ENCODE measurements around the gene CCNF.

CCNF gene

DNA sequence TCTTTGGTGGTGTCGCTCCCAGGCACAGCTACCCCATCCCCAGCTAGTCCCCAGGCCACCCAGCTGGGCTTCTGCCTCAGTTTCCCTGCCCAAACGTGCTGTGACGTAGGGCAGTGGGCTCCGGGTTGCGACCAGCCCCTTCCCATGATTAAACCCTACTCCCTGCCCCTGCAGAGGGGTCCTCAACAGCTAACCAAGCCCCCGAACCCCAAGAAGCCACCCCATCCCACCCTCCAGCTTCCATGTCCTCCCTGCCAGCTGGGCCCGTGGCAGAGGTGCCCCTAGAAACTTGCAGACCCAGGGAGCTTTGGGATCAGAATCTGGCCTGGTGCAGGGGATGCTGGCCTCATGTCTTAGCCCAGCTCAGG lies 41.0 kb downstream of the CCNF start:
- H3K9me3 Mint-ChIP-seq (ENCODE audit: low read depth), result no peaks in the 10 kb centered on the region
- peaks cover 6% of the 10 kb centered on the region for H3K27me3 Mint-ChIP-seq
- H3K4me1 Mint-ChIP-seq (ENCODE audit: low read depth), result peaks cover 8% of the 10 kb centered on the region
- H3K36me3 Mint-ChIP-seq, result no peaks in the 10 kb centered on the region
- H3K4me3 Mint-ChIP-seq, result no peak overlapping the region
- no peak overlapping the region for H3K27ac Mint-ChIP-seq

- no peak overlapping the region for H3K4me3 Mint-ChIP-seq
- H3K36me3 Mint-ChIP-seq, result no peaks in the 10 kb centered on the region
- no peaks in the 10 kb centered on the region for H3K9me3 Mint-ChIP-seq (ENCODE audit: low read depth)
- peaks cover 6% of the 10 kb centered on the region for H3K27me3 Mint-ChIP-seq
- no peak overlapping the region for H3K27ac Mint-ChIP-seq
- H3K4me1 Mint-ChIP-seq (ENCODE audit: low read depth), result peaks cover 8% of the 10 kb centered on the region
These were observed 41.4 kb downstream of the CCNF start for GRCh38 chr16:2470603-2471015.

DNA sequence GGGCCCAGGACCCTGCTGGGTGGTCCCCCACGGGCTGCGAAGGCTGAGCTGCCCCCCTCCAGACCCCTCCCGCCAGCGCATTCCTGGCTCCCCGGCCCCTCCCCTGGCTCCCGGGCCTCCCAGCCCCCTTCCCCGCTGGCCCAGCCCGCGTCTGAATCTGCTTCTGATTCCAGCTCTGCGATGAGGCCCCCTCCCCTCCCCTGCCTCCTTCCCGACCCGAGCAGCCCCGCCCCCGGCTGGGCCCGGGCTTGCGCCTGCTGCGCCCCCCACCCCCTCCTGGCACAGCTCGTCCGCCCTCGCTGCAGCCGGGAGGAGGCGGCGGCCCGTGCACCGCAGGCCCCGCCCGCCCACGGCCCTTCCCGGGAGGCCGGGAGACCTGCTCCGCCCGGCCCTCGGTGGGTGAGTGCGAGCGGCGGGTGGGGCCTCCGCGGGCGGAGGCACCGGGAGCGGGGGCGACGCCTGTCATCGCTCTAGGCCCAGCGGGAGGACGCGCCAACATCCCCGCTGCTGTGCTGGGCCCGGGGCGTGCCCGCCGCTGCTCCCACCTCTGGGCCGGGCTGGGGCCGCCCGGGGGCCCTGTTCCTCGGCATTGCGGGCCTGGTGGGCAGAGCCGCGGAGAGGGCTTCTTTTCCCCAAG lies 41.9 kb downstream of the CCNF start, which contains the start of gene NTN3:
NTN3 (plus strand) TSS at position 282 of the 637 bp plus-strand sequence. CDS start 405 bp downstream, outside the sequence.
- Mint-ChIP-seq H3K4me1 (ENCODE audit: low read depth) (peaks cover 10% of the 10 kb centered on the region), H3K27ac (no peak within 1 kb of the TSS), H3K4me3 (no peak within 1 kb of the TSS), H3K27me3 (peaks cover 6% of the 10 kb centered on the region), H3K36me3 (no peaks in the 10 kb centered on the region), H3K9me3 (ENCODE audit: low read depth) (no peaks in the 10 kb centered on the region)

GRCh38 chr16:2471653-2472487 lies 42.6 kb downstream of the CCNF start:
- H3K4me3 Mint-ChIP-seq, result no peak overlapping the region
- peaks cover 6% of the 10 kb centered on the region for H3K27me3 Mint-ChIP-seq
- no peaks in the 10 kb centered on the region for H3K36me3 Mint-ChIP-seq
- H3K9me3 Mint-ChIP-seq (ENCODE audit: low read depth), result no peaks in the 10 kb centered on the region
- peaks cover 17% of the 10 kb centered on the region for H3K4me1 Mint-ChIP-seq (ENCODE audit: low read depth)
- no peak overlapping the region for H3K27ac Mint-ChIP-seq

DNA sequence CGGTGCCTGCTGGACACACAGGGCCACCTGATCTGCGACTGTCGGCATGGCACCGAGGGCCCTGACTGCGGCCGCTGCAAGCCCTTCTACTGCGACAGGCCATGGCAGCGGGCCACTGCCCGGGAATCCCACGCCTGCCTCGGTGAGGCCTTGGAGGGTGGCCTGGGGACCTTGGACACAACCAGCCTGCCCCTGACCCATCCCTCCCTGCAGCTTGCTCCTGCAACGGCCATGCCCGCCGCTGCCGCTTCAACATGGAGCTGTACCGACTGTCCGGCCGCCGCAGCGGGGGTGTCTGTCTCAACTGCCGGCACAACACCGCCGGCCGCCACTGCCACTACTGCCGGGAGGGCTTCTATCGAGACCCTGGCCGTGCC lies 43.2 kb downstream of the CCNF start:
- Mint-ChIP-seq H3K36me3 (no peaks in the 10 kb centered on the region), H3K27me3 (peaks cover 6% of the 10 kb centered on the region), H3K9me3 (ENCODE audit: low read depth) (no peaks in the 10 kb centered on the region), H3K4me1 (ENCODE audit: low read depth) (peaks cover 17% of the 10 kb centered on the region), H3K4me3 (peak overlapping the region; percentile 79), H3K27ac (no peak overlapping the region)

DNA sequence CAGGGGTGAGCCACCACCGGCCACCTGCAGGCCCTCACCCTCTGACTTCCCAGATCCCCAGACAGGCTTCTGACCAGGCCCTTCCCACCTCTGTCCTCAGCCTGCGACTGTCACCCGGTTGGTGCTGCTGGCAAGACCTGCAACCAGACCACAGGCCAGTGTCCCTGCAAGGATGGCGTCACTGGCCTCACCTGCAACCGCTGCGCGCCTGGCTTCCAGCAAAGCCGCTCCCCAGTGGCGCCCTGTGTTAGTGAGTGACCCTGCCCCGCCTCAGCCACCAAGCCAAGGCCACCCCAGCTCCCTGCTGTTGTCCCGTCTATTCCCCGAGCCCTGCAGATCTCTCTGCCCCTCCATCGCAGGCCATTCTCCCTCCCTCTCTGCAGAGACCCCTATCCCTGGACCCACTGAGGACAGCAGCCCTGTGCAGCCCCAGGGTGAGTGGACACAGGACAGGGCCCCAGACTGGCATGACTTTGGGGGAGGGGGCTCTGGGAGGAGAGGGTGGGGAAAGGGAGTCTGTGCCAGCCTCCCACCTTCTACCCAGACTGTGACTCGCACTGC lies 43.7 kb downstream of the CCNF start:
- Mint-ChIP-seq H3K27me3 (peaks cover 6% of the 10 kb centered on the region), H3K4me1 (ENCODE audit: low read depth) (peaks cover 17% of the 10 kb centered on the region), H3K9me3 (ENCODE audit: low read depth) (no peaks in the 10 kb centered on the region), H3K36me3 (no peaks in the 10 kb centered on the region), H3K27ac (no peak overlapping the region), H3K4me3 (peak overlapping the region; percentile 79)

- peaks cover 15% of the 10 kb centered on the region for H3K4me1 Mint-ChIP-seq (ENCODE audit: low read depth)
- peaks cover 6% of the 10 kb centered on the region for H3K27me3 Mint-ChIP-seq
- H3K9me3 Mint-ChIP-seq (ENCODE audit: low read depth), result no peaks in the 10 kb centered on the region
- H3K4me3 Mint-ChIP-seq, result peak overlapping the region; percentile 79
- no peak overlapping the region for H3K27ac Mint-ChIP-seq
- H3K36me3 Mint-ChIP-seq, result no peaks in the 10 kb centered on the region
These were observed 44.2 kb downstream of the CCNF start for GRCh38 chr16:2473446-2473926.

DNA sequence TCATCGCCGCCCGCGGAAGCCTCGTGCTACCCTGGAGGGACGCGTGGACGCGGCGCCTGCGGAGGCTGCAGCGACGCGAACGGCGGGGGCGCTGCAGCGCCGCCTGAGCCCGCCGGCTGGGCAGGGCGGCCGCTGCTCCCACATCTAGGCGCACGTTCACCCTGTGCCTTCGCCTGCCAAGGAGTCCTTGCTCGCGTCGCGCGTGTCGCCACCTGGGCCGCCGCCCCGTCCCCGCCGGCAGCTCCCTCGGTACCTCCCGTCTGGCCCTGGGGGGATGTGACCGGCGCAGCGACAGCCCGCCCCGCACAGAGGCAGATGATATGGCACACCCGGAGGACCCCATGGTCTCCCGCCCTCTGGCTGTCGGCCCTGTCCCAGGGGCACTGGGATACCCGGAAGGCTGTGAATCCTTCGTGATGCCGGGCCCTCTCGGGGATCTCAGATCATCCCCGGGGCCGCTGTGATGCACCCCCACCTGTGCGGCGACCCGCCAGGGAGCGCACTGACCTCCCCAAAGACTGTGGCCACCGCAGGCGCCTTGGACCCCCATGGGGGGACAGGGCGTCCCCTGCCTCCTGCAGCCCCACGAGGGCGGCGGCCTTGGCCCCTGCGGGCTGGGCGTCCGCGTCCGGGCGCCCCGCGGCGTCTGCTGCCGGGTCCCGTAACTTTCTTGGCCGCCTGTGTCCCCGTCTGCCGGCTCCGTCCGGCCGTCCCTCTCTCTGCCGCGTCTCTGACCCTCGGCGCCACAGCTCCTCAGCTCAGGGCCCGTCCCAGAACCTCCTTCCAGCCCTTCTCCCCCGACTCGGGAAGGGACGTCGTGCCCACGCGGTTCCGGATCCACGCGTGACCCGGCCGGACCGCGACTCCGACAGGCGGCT lies 45.0 kb downstream of the CCNF start:
- no peaks in the 10 kb centered on the region for H3K36me3 Mint-ChIP-seq
- H3K9me3 Mint-ChIP-seq (ENCODE audit: low read depth), result no peaks in the 10 kb centered on the region
- H3K27me3 Mint-ChIP-seq, result peaks cover 6% of the 10 kb centered on the region
- H3K4me1 Mint-ChIP-seq (ENCODE audit: low read depth), result peaks cover 15% of the 10 kb centered on the region
- H3K27ac Mint-ChIP-seq, result peak overlapping the region; percentile 64
- peak overlapping the region; percentile 74 for H3K4me3 Mint-ChIP-seq

DNA sequence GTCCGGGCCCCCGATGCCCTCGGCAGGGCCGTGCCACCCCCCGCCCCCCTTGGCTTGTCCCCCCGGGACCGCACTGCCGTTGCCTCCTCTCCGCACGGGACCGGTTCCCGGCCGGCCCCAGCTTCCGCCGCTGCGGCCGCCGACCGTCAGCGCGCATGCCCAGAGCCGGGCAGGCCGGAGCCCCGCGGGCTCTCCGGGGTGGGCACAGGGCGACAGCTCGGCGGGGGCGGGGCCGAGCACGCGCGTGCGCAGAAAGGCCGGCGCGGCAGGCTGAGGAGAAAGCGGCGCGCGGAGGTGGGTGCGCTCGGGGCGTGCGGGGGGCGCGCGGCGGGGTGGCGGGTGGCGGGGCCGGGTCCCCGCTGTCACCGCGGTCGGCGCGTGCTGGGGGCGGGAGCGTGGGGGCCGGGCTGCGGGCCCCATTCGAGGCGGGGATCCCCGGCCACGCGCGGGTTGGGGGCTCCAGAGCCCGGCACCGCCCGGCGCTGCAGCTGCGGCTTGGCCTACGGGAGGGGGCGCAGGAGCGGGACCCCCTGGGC lies 45.7 kb downstream of the CCNF start, which contains the start of gene TBC1D24:
TBC1D24 (plus strand) TSS at position 251 of the 536 bp plus-strand sequence. CDS start 21,022 bp downstream, outside the sequence.
- peak within 1 kb of the TSS; percentile 74 for H3K4me3 Mint-ChIP-seq
- H3K27me3 Mint-ChIP-seq, result peaks cover 3% of the 10 kb centered on the region
- peak within 1 kb of the TSS; percentile 64 for H3K27ac Mint-ChIP-seq
- peaks cover 12% of the 10 kb centered on the region for H3K4me1 Mint-ChIP-seq (ENCODE audit: low read depth)
- H3K36me3 Mint-ChIP-seq, result no peaks in the 10 kb centered on the region
- H3K9me3 Mint-ChIP-seq (ENCODE audit: low read depth), result no peaks in the 10 kb centered on the region

GRCh38 chr16:2475413-2476344 lies 46.4 kb downstream of the CCNF start:
- Mint-ChIP-seq H3K4me1 (ENCODE audit: low read depth) (peaks cover 10% of the 10 kb centered on the region), H3K36me3 (no peaks in the 10 kb centered on the region), H3K27me3 (no peaks in the 10 kb centered on the region), H3K27ac (no peak overlapping the region), H3K9me3 (ENCODE audit: low read depth) (no peaks in the 10 kb centered on the region), H3K4me3 (peak overlapping the region; percentile 70)

DNA sequence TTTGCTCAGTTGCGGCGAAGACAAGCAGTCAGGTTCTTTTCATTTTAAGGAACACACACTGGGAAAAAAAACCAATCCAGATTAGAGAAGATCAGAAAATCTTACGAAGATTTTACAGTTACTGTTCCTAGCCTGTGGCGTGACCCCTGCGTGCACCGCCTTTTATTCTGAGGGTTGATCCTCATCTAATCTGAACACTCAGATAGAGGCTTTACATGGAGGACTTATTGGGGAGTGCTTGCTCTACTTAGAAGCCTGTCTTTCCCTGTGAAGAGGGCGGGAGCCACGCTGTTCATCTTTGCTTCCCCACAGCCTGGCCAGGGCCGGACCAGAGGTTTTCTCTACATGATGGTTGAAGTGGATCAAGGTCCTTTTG lies 47.1 kb downstream of the CCNF start:
- H3K4me1 Mint-ChIP-seq (ENCODE audit: low read depth), result peaks cover 10% of the 10 kb centered on the region
- no peaks in the 10 kb centered on the region for H3K36me3 Mint-ChIP-seq
- H3K4me3 Mint-ChIP-seq, result peak overlapping the region; percentile 70
- H3K27me3 Mint-ChIP-seq, result no peaks in the 10 kb centered on the region
- H3K27ac Mint-ChIP-seq, result no peak overlapping the region
- H3K9me3 Mint-ChIP-seq (ENCODE audit: low read depth), result no peaks in the 10 kb centered on the region

DNA sequence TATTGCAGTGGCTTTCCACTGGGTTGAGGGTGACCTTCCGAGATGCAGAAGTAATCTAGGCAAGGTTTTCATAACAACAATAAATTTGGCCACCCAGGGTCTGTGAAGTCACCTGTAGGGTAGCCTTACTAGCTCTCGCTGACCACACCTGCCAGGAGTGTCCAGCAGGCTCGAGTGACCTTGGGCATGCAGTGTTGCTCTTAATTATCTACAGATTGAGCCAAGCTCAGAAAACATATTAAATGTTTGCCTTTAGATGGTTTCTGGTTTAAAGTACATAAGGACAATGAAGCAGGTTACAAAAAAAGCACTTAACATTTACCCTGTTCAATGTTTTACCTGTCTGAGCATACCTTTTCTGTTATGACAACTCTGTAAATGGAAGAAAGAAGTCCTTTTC lies 47.5 kb downstream of the CCNF start:
- H3K36me3 Mint-ChIP-seq, result no peaks in the 10 kb centered on the region
- H3K27me3 Mint-ChIP-seq, result no peaks in the 10 kb centered on the region
- H3K27ac Mint-ChIP-seq, result no peak overlapping the region
- peak overlapping the region; percentile 70 for H3K4me3 Mint-ChIP-seq
- H3K4me1 Mint-ChIP-seq (ENCODE audit: low read depth), result peaks cover 10% of the 10 kb centered on the region
- no peaks in the 10 kb centered on the region for H3K9me3 Mint-ChIP-seq (ENCODE audit: low read depth)

DNA sequence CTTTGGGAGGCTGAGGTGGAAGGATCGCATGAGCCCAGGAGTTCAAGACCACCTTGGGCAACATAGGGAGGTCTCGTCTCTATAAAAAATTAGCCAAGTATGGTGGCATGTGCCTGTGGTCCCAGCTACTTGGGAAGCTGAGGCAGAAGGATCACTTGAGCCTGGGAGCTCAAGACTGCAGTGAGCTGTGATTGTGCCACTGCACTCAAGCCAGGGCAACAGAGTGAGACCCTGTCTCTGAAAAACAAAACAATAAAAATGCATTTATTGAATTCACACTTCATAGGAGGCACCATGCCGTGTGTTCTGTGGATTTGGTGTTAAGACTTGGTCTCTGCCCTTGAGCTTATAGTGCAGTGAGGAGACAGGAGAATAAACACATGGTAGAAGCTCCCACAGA lies 48.1 kb downstream of the CCNF start:
- H3K9me3 Mint-ChIP-seq (ENCODE audit: low read depth), result no peaks in the 10 kb centered on the region
- no peaks in the 10 kb centered on the region for H3K27me3 Mint-ChIP-seq

More for the DNA sequence above, 48.1 kb downstream of the CCNF start:
- H3K36me3 Mint-ChIP-seq, result no peaks in the 10 kb centered on the region
- H3K4me3 Mint-ChIP-seq, result no peak overlapping the region
- H3K27ac Mint-ChIP-seq, result no peak overlapping the region
- peaks cover 13% of the 10 kb centered on the region for H3K4me1 Mint-ChIP-seq (ENCODE audit: low read depth)
